Measurements from ENCODE around the gene ERICH6B.

The ERICH6B gene

DNA sequence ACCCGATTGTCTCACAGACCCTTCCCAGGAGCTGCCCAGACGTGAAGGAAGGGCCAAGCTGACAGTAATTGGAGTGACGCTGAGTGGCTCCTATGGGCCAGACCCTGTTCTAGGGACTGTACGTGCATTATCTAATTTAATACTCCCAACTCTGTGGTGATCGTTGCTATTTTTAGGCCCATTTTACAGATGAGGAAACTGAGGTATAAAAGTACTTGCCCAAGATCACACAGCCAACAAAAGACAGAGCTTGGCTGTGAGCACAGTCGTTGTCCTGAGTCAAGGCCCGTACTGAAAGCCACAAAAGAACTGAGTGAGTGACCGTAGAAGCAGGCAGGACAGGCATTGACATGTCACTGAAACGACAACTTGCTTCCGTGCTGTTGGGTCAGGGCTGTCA is 74.7 kb downstream of the ERICH6B start:
- FAIRE-seq, result no peak

DNA sequence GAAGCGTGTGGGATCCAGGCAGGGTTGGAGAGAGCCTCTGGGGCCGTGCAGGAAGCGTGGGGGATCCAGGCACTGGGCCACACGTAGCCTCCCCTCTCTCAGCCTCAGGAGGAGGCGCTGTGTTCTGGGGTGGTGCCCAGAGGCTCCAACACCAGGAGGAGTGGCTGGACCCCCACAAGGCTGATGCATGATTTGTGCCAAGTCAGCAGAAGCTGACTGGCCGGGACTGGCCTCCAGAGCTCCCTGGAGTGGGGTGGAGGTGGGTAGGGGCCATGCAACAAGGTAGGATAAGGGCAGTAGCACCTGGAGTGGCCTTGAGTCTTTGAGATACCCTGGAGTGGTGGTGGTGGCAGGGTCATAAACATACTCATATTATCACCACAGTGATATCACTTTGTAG is 75.3 kb downstream of the ERICH6B start:
- FAIRE-seq, result no peak

DNA sequence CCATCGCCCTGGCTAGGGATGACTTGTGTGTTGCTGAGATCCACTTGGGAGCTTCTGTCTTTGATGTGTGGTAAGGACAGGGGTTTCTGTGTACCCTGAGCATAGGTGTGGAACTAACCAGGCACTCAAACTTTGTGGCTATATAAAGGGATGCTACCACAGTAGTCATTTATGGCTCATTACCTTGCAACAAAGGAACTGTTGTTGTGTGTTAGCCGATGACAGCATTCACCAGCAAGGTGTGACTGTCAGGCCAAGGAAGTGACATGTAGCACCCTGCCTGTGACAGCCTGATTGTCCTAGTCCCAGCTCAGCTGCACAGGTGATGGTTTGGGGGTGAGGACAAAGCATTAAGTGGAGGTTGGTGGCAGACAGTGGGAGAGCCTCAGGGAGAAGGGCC is 77.2 kb downstream of the ERICH6B start:
- FAIRE-seq, result no peak

DNA sequence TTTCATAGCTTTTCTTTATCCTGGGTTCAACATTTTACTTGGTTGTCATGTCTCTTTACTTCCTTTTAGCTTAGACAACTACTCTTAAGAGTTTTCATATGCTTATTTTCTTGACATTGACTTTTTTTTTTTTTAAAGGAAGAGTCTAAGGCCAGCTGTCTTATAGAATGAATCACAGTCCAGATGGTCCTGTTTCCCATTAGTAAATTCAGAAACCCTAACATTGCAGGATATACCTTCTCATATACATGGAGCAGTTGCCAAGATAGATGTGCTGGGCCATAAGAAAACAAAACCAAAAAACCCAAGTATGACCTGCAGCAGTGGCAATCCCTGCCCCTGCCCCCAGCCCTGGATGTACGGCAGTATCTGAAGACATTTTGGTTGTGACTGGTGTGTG is 78.0 kb downstream of the ERICH6B start:
- no peak for FAIRE-seq

- no peak for FAIRE-seq
These were observed 79.3 kb downstream of the ERICH6B start for GRCh38 chr13:45536224-45536623.

GRCh38 chr13:45534604-45535003 is 80.9 kb downstream of the ERICH6B start:
- FAIRE-seq, result no peak

DNA sequence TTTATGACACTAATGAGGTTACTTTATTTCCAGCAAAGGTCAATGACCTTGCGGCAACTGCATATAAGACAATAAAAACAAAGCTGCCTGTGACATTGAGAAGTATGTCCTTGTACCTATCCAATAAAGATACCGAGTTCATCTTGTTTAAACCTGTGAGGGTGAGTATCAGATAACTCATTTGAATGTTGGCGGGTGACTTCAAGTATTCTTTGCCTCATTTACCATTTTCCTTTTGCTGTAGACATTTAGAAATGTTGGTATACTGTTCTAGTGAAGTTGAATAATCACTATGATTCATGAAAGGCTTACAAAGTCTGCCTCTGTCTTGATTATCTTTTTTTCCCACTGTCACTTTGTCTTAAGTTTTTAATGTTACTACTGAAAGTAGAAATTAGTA is 85.8 kb downstream of the ERICH6B start:
- no peak for FAIRE-seq

DNA sequence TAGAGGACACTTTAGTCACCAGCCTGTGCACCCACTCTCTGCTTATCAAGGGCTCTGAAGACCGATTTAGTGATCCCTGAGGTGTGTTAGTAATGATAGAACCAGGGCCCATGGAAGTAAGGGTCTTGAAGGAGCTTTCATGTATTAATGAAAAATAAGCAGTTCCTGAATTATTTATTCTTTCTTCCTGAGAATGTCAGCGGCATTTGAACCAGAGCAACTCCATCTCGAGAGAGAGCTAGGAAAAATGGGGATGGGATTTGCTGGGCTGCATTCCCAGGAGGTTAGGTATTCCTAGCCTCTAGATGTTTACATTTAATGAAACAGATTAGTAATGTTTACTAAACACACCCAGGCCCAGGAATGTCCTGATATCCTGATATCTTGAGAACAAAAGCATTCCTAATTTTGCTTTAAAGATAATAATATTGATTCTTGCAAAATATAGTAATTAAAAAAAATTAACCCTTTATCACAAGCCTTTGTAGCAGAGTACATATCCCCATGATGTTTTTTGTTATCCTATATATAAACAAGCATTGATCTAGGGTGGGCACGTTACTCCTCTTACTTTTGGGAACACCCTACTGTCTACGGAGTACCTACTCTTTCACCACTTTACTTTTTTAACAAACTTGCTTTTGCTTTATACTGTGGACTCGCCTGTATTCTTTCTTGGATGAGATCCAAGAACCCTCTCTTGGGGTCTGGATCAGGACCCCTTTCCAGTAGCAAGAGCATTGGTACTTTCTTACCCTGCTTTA is 87.7 kb downstream of the ERICH6B start:
- FAIRE-seq, result no peak

DNA sequence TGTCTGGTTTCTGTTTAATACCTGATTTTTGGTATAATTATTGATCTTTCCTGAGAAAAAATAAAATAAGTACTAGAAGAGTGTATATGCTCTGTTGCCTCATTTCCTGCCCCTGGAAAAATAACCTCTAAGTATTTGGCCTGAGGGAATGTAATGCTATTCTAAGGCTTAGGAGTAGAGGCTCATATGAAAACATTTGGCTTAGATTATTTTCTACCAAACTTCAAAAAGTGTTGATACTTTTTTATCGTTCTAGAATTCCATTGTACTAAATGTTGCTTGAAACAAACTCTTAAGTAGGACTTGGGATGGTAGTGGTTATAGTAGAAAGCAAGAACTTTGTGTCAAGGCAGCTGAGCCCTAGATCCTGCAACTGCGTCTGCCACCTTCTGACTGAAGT is 93.0 kb downstream of the ERICH6B start:
- no peak for FAIRE-seq

DNA sequence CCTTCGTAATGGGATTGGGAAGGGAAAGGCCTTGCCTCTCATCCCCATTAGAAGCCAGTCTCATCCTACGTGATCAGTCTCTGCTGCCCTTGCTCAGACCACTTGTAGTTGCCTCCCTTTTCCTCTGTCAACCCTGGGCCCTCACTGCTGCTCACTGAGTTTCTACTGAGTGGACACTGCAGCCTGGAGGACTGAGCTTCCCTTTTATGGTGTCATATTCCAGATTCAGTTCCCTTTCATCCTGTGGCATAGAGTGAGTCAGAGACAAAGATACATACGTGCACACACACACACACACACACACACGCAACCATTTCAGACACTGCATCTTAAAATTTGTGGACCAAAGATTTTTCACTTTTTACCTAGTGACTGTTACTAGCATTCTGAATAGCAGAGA is 94.2 kb downstream of the ERICH6B start:
- no peak for FAIRE-seq

- no peak for FAIRE-seq
These were observed 96.0 kb downstream of the ERICH6B start for GRCh38 chr13:45519493-45519892.

- no peak for FAIRE-seq
These were observed 96.9 kb downstream of the ERICH6B start for GRCh38 chr13:45518525-45519245.

GRCh38 chr13:45516757-45517156 is 98.8 kb downstream of the ERICH6B start:
- peak; percentile 17 for FAIRE-seq

GRCh38 chr13:45512098-45512496 is 103.4 kb downstream of the ERICH6B start:
- FAIRE-seq, result peak; percentile 21

- FAIRE-seq, result peak; percentile 95
These were observed 104.0 kb downstream of the ERICH6B start for GRCh38 chr13:45511310-45512097.

- FAIRE-seq, result no peak
These were observed 104.9 kb downstream of the ERICH6B start for GRCh38 chr13:45510672-45511071.

DNA sequence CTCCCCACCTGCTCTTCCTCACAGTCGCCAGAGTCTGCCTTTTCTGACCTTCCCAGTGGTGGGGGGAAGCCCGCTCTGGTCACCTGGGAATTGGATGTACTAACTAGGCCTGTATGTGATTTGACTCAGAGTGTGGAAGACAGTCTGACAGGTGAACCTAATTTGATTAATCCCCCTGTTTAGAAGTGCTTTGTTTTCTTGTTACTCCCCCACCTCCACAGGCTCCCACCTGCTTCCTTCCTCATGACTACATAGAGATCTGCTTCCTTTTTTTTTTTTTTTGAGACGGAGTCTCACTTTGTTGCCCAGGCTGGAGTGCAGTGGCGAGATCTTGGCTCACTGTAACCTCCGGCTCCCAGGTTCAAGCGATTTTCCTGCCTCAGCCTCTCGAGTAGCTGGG is 106.8 kb downstream of the ERICH6B start:
- no peak for FAIRE-seq

GRCh38 chr13:45506811-45507210 is 108.7 kb downstream of the ERICH6B start:
- FAIRE-seq, result no peak

DNA sequence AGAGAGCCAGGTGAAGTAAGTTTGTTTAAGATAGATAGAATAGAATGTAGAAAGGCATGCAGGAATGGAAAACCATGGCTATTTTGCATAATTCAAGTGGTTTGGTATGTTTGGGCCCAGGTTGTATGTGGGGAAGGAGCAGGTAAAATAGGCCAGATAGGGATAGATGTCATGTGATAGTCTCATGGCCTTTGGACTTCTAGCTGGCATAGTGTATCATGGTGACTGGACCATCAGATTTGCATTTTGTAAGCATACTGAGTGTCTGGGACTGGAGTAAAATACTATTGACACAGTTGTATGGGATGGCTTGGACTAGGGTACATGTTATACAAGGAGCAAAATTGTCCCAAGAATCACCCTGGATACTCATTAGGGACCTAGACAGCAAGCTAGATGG is 111.9 kb downstream of the ERICH6B start:
- FAIRE-seq, result no peak

DNA sequence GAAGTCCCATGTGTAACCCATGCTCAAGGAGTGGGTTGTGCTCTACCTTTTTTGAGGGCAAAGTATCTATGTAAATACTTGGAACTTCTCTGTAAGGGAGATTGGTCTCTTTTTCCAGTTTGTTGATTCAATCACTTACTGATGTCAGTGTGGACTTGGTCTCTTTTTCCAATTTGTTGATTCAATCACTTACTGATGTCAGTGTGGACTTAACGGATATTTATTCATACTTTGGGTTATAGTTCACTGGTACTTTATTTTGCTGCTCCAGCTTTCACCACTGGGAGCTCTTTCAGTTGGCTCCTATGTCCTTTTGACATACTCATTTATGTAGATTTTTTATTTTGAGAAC is 114.4 kb downstream of the ERICH6B start:
- FAIRE-seq, result peak; percentile 24

DNA sequence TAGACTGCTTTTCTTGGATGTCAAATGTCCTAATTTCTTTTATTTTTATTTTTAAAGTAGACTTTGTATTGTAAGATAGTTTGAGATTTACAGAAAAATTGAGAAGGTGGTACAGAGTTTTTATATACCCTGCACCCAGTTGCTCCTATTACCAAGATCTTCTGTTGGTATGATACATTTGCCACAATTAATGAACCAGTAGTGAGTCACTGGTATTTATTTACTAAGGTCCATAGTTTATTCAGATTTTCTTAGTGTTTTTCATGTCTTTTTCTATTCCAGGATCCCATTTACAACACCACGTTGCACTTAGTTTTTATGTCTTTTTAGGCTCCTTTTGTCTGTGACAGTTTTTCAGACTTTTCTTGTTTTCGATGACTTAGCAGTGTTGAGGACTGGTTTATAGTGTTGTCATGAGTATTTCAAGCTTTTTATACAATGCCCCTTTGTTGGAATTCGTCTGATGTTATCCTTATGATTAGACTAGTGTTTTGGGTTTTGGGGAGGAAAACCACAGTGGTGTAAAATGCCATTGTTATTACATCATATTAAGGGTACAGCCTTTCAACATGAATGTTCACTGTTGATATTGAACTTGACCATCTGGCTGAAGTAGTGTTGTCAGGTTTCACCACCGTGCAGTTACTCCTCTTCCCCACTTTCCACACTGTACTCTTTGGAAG is 114.9 kb downstream of the ERICH6B start:
- FAIRE-seq, result no peak

- FAIRE-seq, result no peak
These were observed 118.6 kb downstream of the ERICH6B start for GRCh38 chr13:45496942-45497341.

GRCh38 chr13:45492538-45492937 is 123.0 kb downstream of the ERICH6B start:
- peak; percentile 82 for FAIRE-seq
